GM21526 (cell line): ENCODE data around the gene MORN2.
"Not testable (repeated sequence)": the region's sequence is repeated elsewhere in the genome, so short reads cannot be mapped to it uniquely, and the experiment has no call there.

Experiments
- ATAC-seq: cut with Tn5 transposase; IDR thresholded peaks from one replicate; pipeline ENCODE4 v1.9.1; 2021; ENCODE audit warnings: moderate library complexity; ENCODE audit not compliant: unreplicated experiment, low FRiP score

MORN2 gene

GRCh38 chr2:38875576-38876367, at the start of gene MORN2, which contains the start of gene DHX57:
MORN2 (plus strand) TSS chr2:38875976.
DHX57 (minus strand) TSS chr2:38875934; CDS start chr2:38868405, 7,529 bp downstream.
- peak; percentile 100 for ATAC-seq

GRCh38 chr2:38827539-38828145, 48.1 kb upstream of the MORN2 start:
- not testable (repeated sequence) for ATAC-seq

- no peak for ATAC-seq
These were observed 47.3 kb upstream of the MORN2 start for GRCh38 chr2:38828460-38828859.

GRCh38 chr2:38829971-38830370, 45.8 kb upstream of the MORN2 start:
- no peak for ATAC-seq

GRCh38 chr2:38830526-38831159, 45.1 kb upstream of the MORN2 start:
- ATAC-seq, result no peak

- no peak for ATAC-seq
These were observed 40.7 kb upstream of the MORN2 start for GRCh38 chr2:38835015-38835601.

- peak; percentile 94 for ATAC-seq
These were observed 39.8 kb upstream of the MORN2 start for GRCh38 chr2:38835990-38836389.

GRCh38 chr2:38836791-38837190, 39.0 kb upstream of the MORN2 start:
- peak; percentile 10 for ATAC-seq

GRCh38 chr2:38850045-38850444, 25.7 kb upstream of the MORN2 start:
- ATAC-seq, result peak; percentile 93

GRCh38 chr2:38856165-38856564, 19.6 kb upstream of the MORN2 start:
- no peak for ATAC-seq

- no peak for ATAC-seq
These were observed 13.3 kb upstream of the MORN2 start for GRCh38 chr2:38862476-38862875.

GRCh38 chr2:38863061-38863695, 12.6 kb upstream of the MORN2 start:
- no peak for ATAC-seq

GRCh38 chr2:38866773-38867443, 8.9 kb upstream of the MORN2 start:
- ATAC-seq, result no peak

- ATAC-seq, result no peak
These were observed 4.3 kb upstream of the MORN2 start for GRCh38 chr2:38871432-38871831.

GRCh38 chr2:38873763-38874162, 2.0 kb upstream of the MORN2 start:
- ATAC-seq, result no peak

GRCh38 chr2:38875227-38875575, 575 bp upstream of the MORN2 start:
- no peak for ATAC-seq

GRCh38 chr2:38876407-38876806, 631 bp downstream of the MORN2 start:
- ATAC-seq, result no peak

- no peak for ATAC-seq
These were observed 10.3 kb downstream of the MORN2 start for GRCh38 chr2:38886063-38886462.

- ATAC-seq, result no peak
These were observed 11.6 kb downstream of the MORN2 start for GRCh38 chr2:38887347-38887746.

- no peak for ATAC-seq
These were observed 12.3 kb downstream of the MORN2 start for GRCh38 chr2:38887902-38888554.
